ENCODE measurements around the gene METTL3. TPM values are rescaled to one million over a fixed set of nuclear protein-coding genes. Genes with fewer than 3 reads are reported as not detected.

The METTL3 gene
- total RNA-seq, 1 experiment from 2014 or later: 46.7 TPM

DNA sequence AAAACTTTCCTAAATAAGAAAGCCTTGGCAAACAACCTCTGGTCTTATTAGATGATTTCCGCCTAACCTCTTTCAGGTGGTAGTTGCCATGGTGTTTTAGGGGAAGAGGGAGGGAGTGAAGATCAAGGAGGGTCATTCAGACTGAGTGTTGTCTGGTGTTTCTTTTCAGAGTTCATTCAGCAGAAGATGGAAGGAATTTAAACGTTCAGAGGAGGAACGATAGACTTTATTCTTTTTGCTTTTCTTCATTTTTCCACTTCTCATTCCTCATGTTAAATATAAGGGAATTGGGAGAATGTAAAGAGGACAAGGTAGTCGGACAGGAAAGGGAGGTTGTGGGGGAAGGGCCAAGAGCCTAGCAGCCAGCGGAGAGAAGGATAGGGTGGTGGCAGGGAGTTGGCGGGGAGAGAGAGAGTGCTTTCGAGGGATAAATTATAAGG, 32.4 kb upstream of the METTL3 start:
- Mint-ChIP-seq H3K27me3 (ENCODE audit: insufficient read depth, unreplicated experiment) (peaks cover 14% of the 10 kb centered on the region), H3K27ac (ENCODE audit: low read depth, unreplicated experiment) (no peak overlapping the region), H3K36me3 (ENCODE audit: insufficient read depth, unreplicated experiment) (no peaks in the 10 kb centered on the region), H3K4me3 (ENCODE audit: unreplicated experiment) (no peak overlapping the region), H3K9me3 (ENCODE audit: unreplicated experiment) (no peaks in the 10 kb centered on the region), H3K4me1 (ENCODE audit: insufficient read depth, unreplicated experiment) (no peaks in the 10 kb centered on the region)
- ChIA-PET POLR2A (no interaction called here), CTCF (interaction anchor here (2.2 kb wide), 1 partner anchor 45 kb away, joined by 8 read pairs; no protein-coding TSS in a partner anchor)
- BruUV-seq (replicated peaks): no TSS peak
- intact Hi-C loops (cut with micrococcal nuclease): no loop called here
- TF ChIP-seq, protein P1, sequence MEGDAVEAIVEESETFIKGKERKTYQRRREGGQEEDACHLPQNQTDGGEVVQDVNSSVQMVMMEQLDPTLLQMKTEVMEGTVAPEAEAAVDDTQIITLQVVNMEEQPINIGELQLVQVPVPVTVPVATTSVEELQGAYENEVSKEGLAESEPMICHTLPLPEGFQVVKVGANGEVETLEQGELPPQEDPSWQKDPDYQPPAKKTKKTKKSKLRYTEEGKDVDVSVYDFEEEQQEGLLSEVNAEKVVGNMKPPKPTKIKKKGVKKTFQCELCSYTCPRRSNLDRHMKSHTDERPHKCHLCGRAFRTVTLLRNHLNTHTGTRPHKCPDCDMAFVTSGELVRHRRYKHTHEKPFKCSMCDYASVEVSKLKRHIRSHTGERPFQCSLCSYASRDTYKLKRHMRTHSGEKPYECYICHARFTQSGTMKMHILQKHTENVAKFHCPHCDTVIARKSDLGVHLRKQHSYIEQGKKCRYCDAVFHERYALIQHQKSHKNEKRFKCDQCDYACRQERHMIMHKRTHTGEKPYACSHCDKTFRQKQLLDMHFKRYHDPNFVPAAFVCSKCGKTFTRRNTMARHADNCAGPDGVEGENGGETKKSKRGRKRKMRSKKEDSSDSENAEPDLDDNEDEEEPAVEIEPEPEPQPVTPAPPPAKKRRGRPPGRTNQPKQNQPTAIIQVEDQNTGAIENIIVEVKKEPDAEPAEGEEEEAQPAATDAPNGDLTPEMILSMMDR (IDR thresholded peaks at IDR 0.05; ENCODE audit: unreplicated experiment): no peak
- no peak for DNase-seq (ENCODE audit: unreplicated experiment)

DNA sequence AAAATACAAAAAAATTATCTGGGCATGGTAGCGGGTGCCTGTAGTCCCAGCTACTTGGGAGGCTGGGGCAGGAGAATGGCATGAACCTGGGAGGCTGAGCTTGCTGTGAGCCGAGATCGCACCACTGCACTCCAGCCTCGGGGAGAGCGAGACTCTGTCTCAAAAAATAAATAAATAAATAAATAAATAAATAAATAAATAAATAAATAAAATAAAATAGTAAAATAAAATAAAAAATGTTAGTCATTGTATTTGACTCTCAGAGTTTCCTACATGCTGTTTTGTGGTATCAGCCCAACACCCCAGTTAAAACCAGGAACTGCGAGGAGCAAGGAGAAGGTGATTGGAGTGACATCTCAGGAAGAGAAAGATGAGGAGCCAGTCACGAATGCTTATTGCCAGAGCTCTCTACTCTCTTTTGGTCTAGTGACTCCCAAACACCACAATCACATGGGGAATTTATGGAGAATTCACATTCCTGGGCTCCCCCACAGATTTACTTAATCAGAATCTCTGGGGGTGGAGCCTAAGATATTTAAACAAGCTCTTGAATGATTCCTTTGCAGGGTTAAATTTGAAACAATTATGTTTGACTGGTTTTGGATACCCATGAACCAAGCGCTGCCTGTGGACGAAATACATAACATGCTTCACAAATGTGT, 30.4 kb upstream of the METTL3 start:
- peaks cover 27% of the 10 kb centered on the region for H3K27me3 Mint-ChIP-seq (ENCODE audit: insufficient read depth, unreplicated experiment)
- intact Hi-C loops (cut with micrococcal nuclease): no loop called here
- no peaks in the 10 kb centered on the region for H3K36me3 Mint-ChIP-seq (ENCODE audit: insufficient read depth, unreplicated experiment)
- no peak overlapping the region for H3K4me3 Mint-ChIP-seq (ENCODE audit: unreplicated experiment)
- no peaks in the 10 kb centered on the region for H3K4me1 Mint-ChIP-seq (ENCODE audit: insufficient read depth, unreplicated experiment)
- TF ChIP-seq, protein P1 (IDR thresholded peaks at IDR 0.05; ENCODE audit: unreplicated experiment): no peak
- no peak overlapping the region for H3K27ac Mint-ChIP-seq (ENCODE audit: low read depth, unreplicated experiment)
- no TSS peak for BruUV-seq (replicated peaks)
- ChIA-PET CTCF (interaction anchor here (0.5 to 2.2 kb wide), 7 partner anchors 10 to 130 kb away, joined by 3 to 8 read pairs (median 3); no protein-coding TSS in a partner anchor), POLR2A (interaction anchor here (0.6 kb wide), 1 partner anchor 85 kb away, joined by 4 read pairs; no protein-coding TSS in a partner anchor)
- DNase-seq (ENCODE audit: unreplicated experiment): no peak
- no peaks in the 10 kb centered on the region for H3K9me3 Mint-ChIP-seq (ENCODE audit: unreplicated experiment)

DNA sequence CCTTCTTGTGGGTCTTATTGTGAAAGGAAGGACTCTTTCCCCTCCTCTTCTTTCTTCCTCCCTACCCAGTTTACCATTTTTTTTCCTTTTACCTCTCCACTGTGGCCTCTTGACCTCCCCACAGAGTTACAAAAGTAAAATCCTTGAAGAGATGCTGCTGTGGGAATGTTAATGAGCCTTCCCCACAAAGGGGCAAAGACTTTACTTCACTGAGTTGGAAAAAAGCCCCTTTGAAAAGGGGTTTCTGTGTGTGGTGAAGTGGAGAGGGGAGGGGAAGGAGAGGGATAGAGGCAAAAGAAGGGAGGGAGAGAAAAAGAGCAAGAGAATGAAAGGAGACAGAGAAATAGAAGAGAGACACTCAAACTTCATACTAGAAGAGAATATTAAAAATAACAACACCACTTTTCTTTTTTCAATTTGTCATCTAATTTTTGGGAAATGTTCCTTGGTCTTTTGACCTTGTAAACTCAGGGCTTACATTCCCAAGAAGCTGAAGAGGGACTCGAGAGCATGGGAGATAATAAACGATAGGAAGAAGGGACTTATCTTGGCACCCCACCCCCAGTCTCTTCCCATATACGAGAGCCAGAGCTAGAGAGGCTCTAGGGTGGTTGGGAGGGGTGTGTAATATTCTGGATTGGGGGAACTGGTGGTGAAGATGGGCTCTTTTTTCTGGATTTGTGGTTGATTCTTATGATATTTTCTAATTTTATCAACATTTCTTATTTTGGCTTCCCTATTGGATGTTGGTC, 28.2 kb upstream of the METTL3 start:
- POLR2A ChIA-PET: interaction anchor here (0.6 kb wide), 1 partner anchor 14 kb away, joined by 3 read pairs; no protein-coding TSS in a partner anchor
- H3K27ac Mint-ChIP-seq (ENCODE audit: low read depth, unreplicated experiment): no peak overlapping the region
- H3K36me3 Mint-ChIP-seq (ENCODE audit: insufficient read depth, unreplicated experiment): no peaks in the 10 kb centered on the region
- H3K4me3 Mint-ChIP-seq (ENCODE audit: unreplicated experiment): no peak overlapping the region
- DNase-seq (ENCODE audit: unreplicated experiment): no peak
- CTCF ChIA-PET: no interaction called here
- no TSS peak for BruUV-seq (replicated peaks)
- H3K4me1 Mint-ChIP-seq (ENCODE audit: insufficient read depth, unreplicated experiment): no peaks in the 10 kb centered on the region
- H3K9me3 Mint-ChIP-seq (ENCODE audit: unreplicated experiment): no peaks in the 10 kb centered on the region
- H3K27me3 Mint-ChIP-seq (ENCODE audit: insufficient read depth, unreplicated experiment): peaks cover 49% of the 10 kb centered on the region
- intact Hi-C loops (cut with micrococcal nuclease): no loop called here
- TF ChIP-seq, protein P1 (IDR thresholded peaks at IDR 0.05; ENCODE audit: unreplicated experiment): no peak

DNA sequence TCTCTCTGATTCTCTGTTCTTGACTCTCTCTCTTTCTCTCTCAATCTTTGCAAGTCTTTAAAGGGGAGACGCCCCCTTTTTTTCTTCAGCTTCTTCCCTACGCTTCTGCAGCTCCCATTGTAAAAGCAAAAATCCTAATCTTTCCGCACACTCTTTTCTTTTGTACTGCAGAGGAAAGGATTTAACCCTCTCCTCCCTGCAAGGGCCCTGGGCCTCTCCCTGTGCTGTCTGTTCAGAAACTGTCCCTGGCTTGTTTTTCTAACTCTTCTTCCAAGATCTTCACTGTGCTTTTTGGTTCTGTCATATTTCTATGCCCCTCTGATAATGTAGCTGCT, 25.9 kb upstream of the METTL3 start:
- CTCF ChIA-PET: interaction anchor here (0.6 to 0.8 kb wide), 2 partner anchors 20 to 49 kb away, joined by 3 read pairs; no protein-coding TSS in a partner anchor
- Mint-ChIP-seq H3K9me3 (ENCODE audit: unreplicated experiment) (no peaks in the 10 kb centered on the region), H3K27me3 (ENCODE audit: insufficient read depth, unreplicated experiment) (peaks cover 71% of the 10 kb centered on the region), H3K36me3 (ENCODE audit: insufficient read depth, unreplicated experiment) (no peaks in the 10 kb centered on the region), H3K4me1 (ENCODE audit: insufficient read depth, unreplicated experiment) (no peaks in the 10 kb centered on the region), H3K27ac (ENCODE audit: low read depth, unreplicated experiment) (no peak overlapping the region), H3K4me3 (ENCODE audit: unreplicated experiment) (no peak overlapping the region)
- DNase-seq (ENCODE audit: unreplicated experiment): no peak
- TF ChIP-seq, protein P1 (IDR thresholded peaks at IDR 0.05; ENCODE audit: unreplicated experiment): no peak
- POLR2A ChIA-PET: interaction anchor here (1.2 kb wide), 1 partner anchor 24 kb away, joined by 3 read pairs; no protein-coding TSS in a partner anchor
- no TSS peak for BruUV-seq (replicated peaks)
- intact Hi-C loops (cut with micrococcal nuclease): no loop called here

Measured in MCF 10A (cell line).